ENCODE results near the gene ADAMTS17.

The ADAMTS17 gene

DNA sequence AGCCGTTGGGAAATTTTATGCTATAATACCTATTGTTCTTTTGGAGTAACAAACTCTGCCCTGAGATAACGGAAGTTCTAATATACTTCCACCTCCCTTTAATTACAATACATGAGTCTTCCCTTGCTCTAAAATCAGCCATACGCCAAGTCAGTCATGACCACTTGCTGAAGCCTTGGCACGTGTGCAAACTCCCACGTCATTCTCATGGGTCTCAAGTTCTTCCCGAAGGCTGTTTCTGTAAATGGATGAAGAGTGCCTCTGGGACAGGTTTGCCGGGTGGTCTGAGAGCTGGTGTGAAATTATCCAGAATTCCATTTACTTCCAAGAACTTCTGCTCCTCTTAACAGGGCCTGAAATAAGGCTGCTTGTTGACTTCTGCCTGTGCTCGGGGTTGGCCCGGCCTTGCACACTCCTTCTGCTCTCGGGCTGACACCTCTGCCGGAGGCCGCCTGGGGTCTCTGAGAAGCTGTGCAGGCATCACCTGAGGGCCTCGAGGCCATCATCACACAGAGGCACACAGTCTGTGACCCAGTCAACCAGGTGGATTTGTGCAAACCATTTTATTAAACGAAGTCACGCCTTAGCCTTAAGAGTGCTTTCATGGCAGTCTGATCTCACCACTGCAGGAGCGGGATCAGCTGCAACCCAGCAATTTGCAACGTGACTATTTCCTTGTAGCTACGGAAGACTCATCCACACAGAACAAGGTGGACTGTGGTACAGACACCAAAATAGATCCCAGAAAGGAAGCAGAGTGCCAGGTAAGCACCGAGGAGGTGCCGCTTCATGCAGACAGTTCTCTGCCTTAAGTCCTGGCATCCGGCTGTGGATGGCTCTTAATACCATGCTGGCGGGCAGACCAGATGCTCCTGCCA lies 120.1 kb downstream of the ADAMTS17 start:
- DNase-seq: no peak

DNA sequence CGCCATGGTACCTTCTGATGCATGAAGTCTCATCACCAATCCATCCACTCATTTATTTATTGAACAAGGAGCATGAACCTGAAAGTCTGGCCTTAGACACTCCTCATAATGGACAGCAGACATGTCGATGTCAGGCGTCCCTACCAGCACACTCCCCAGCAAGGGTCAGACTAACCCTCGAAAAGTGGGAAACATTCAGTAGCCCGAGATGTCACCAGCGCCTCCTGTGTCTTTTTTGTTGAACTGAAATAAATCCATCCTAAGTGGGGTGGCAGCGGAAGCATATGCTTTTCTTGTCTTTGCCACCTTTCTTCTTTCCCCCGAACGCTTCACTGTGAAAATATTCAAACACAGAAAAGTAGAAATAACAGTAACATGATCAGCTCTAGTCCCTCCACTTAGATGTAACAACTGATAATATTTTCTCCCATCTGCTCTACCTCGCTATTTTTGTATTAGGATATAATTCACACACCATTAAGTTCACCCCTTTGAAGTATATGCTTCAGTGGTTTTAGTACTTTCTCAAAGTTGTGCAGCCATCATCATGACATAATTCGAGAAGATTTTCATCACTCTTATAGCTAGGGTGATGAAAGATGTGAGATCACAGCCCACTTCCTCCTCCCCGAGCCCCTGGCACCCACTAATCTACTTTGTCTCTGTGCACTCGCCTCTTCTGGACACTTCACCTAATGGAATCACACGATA lies 121.6 kb downstream of the ADAMTS17 start:
- DNase-seq: no peak

- DNase-seq: no peak
Measured at GRCh38 chr15:100218434-100218833, 123.3 kb downstream of the ADAMTS17 start.

DNA sequence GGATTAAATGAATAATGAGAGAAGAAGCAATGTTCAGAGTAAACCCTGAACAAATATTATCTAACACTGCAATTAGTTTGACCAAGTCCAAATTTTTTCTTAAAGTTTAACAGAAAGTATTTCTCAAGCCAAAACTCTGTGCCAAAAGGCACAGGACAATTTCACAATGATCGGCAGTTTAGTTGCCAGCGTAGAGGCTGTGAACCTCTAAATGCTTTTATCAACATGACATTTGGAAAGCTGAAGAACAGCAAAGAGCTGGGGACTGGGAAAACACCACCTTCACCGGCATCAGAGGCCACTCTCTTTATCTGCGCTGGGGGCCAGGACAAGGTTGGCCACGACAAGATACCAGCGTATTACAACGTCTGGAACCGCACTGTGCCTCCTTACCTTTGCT lies 125.6 kb downstream of the ADAMTS17 start:
- no peak for DNase-seq

GRCh38 chr15:100215843-100216169 lies 126.0 kb downstream of the ADAMTS17 start:
- DNase-seq: no peak

DNA sequence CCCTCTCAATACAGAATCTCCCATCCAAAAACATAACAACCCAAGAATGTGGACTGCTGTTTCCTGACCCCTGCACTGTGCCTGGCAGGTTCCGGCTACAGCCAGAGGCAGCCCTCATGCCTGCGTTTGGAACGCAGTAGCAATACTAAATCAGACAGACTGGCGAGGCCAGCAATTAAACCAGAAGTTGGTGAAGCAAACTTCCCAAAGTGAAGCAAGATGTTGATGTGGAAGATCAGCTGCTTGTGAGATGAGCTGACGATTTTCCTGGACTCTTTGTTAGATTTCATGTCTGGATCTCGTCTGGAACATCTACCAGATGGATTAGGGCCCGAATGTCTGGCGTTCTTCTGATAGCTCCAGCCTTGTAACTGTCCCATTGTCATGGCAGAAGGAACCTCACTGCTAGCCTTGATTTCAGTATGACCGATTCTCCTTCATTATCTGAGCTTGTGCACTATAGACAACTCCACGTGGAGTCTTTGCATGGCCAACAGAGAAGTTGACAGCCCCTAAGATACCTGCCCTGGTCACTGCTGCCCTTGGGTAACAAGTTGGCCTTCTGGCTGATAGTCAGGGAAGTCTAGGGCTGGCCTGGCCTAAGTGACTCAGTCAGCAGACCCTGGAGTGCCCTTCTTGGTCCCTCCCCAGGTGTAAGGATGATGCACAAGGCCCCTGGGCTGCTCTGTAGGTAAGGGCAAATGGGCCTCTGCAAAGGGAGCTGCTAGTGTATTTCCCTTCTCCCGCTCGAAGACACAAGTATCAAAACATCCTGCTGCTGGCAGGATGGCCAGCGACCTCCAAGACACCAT lies 126.5 kb downstream of the ADAMTS17 start:
- no peak for DNase-seq

- DNase-seq: no peak
Measured at GRCh38 chr15:100211855-100212850, 129.6 kb downstream of the ADAMTS17 start.

DNA sequence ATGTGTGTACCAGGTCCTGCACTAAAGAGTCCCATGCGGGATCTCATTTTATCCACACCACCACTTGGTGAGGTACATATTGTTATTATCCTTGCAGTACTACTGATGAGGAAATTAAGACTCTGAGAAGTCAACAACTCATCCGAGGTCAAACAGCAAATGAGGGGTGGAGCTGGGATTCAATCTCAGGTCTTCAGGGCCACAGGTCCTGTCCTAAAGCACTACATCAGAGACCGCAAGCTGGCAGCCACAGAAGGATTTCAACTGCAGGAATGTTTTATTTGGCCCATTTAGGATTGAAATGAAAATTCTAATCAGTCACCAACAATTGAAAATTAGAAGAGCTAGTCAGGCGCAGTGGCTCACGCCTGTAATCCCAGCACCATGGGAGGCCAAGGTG lies 131.4 kb downstream of the ADAMTS17 start:
- no peak for DNase-seq

DNA sequence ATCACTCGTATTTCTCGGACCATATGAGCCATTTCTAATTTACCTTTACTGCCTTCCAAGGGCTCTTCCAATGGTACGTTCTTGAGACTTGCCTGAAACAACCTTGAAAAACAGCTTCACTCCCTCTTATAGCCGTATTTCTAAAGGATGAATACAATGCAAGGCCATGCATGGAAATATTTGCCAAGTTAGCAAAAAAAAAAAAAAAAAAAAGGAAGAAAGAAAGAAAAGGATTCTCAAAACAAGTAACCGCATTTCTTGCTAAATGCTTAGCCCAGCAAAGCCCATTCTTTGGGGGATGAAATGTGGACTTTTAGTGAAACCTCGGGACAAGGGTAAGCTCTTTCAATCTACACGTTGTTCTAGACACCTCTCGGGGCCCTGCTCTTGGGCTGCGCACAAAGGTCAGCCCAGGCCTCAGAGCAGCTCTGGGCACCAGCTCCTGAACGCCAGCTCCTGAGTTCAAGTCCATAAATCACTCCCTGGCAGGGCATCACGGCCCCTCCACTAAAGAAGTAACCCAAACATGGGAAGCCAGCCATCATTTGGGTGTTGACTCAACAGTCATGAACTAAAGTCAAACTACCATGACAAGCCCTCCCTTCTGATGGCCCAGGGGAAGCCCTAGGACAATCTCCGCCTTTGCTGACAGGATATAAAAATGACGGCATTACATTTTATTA lies 132.7 kb downstream of the ADAMTS17 start:
- DNase-seq: no peak

DNA sequence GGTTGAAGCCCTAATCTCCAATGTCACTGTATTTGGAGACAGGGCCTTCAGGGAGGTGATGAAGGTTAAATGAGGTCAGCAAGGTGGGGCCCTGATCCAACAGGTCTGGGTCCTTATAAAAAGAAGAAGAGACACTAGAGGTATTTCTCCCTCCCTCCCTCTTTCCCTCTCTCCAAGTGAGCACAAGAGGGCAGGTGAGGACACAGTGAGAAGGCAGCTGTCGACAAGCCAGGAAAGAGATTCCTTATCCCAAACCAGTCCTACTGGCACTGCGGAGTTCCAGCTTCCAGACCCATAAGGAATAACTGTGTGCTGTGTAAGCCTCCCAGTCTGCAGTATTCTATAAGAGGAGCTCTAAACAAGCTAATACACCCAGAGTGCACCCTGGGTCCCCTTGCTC lies 134.7 kb downstream of the ADAMTS17 start:
- DNase-seq: no peak

DNA sequence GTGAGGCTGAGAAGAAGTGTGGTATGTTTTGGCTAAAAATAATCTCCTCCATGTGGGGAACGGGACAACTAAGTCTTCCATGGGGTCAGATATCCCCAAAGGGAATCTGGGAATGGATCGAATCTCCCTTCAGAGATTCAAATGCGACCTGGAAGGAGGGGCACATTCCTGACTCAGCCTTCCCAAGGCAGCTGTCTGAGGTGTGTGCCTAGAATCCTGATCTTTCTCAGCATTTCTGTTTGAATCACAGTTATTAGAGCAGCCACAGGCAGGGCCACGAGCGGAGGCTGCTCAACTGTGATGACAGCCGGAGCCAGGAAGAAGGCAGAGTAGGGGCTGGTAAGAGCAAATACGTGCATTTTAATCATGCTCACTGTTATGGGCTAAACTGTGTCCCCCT lies 135.1 kb downstream of the ADAMTS17 start:
- no peak for DNase-seq

DNA sequence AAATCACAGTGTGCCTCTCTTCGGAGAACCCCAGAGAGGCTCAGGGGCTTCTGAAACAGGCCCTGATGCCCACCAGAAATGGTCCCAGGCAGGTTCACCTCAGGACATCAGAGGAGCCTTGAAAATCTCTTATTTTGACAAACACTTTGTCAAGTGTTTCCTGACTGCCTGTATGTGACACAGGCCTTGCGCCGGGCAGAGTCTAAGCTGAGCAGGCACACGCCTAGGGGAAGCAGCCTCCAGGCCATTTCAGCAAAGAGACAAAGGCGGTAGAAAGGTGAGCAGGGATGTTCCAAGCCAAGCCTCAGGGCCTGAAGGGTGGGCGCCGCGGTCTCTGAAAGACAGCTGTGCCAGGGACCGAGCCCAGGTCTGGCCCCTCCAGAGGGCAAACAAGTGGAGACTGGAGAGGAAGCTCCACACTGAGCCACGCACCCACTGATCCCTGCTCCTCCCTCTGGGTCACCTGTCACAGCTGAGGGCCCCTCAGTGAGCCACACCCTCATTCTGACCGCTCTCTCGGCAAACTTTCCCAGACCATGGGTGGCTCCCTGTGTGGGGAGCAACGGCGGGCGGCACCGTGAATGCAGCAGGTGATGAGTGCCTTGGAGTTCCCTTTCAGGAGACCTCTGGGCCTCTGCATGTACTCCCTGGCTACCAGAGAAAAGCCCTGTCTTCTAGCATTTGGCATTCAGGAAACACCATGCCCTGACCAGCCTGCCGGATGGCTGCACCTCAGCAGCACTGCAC lies 136.1 kb downstream of the ADAMTS17 start:
- DNase-seq: no peak

- no peak for DNase-seq
Measured at GRCh38 chr15:100204771-100205170, 137.0 kb downstream of the ADAMTS17 start.

DNA sequence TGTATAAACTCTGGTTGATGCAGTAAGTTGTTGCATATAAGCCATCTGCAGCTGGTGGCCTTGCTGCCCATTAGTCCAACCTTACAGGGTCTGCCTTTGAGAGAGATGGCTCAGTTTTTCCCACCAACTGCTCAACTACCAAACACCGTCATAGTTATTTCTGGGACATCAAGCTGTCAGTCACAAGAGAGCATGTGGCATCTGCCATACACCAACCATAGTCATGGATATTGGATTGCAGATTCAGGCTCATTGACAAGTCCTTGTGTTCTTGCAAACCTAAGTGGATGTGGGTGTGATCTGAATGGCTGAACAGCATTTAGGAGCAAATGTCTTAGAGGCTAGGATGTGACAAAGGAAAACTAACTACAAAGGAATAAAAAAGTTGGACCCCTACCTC lies 137.6 kb downstream of the ADAMTS17 start:
- no peak for DNase-seq

- no peak for DNase-seq
Measured at GRCh38 chr15:100202309-100202960, 139.3 kb downstream of the ADAMTS17 start.

- DNase-seq: no peak
Measured at GRCh38 chr15:100201376-100202280, 140.1 kb downstream of the ADAMTS17 start.

- DNase-seq: no peak
Measured at GRCh38 chr15:100200287-100200880, 141.4 kb downstream of the ADAMTS17 start.

GRCh38 chr15:100199711-100200286 lies 142.0 kb downstream of the ADAMTS17 start:
- DNase-seq: no peak
